Activated T-cell treated with anti-CD3 and anti-CD28 coated beads, Interleukin-2, amount 50 U/mL, for 72 hours (primary cell): ENCODE results near the gene RPS6KA5. TPM values are rescaled to one million over a fixed set of nuclear protein-coding genes. Genes with fewer than 3 reads are reported as not detected.

Experiments used
- ATAC-seq, 2 donors: fragments of 150-1000 bp; cut with Tn5 transposase; replicated peaks in 1 of 2; 2 replicates each; pipeline ENCODE4 v1.10.0; 2021; ENCODE audit warnings: moderate library complexity in 2 of 2, mild to moderate bottlenecking in 1 of 2
- DNase-seq, 2 donors: peaks; one replicate each; pipeline ENCODE4 v3.0.0; 2021 to 2022; ENCODE audit warnings: mixed read lengths in 1 of 2
- H3K27ac Mint-ChIP-seq: one replicate; pipeline ENCODE4 v1.8.0; 2022; ENCODE audit warnings: mild to moderate bottlenecking, moderate library complexity, mixed read lengths
- H3K27me3 Mint-ChIP-seq: one replicate; pipeline ENCODE4 v1.8.0; 2022; ENCODE audit warnings: low read depth, mixed read lengths
- H3K36me3 Mint-ChIP-seq, 2 donors: one replicate each; pipeline ENCODE4 v1.8.0; 2022; ENCODE audit warnings: mixed read lengths in 2 of 2, mild to moderate bottlenecking in 1 of 2; ENCODE audit not compliant: insufficient read depth in 2 of 2
- H3K4me1 Mint-ChIP-seq: one replicate; pipeline ENCODE4 v1.8.0; 2022; ENCODE audit warnings: low read depth, mixed read lengths
- H3K4me3 Mint-ChIP-seq, 2 donors: one replicate each; pipeline ENCODE4 v1.8.0; 2022; ENCODE audit warnings: mild to moderate bottlenecking in 2 of 2, mixed read lengths in 2 of 2, moderate library complexity in 2 of 2
- H3K9me3 Mint-ChIP-seq, 2 donors: one replicate each; pipeline ENCODE4 v1.8.0; 2022; ENCODE audit warnings: mixed read lengths in 2 of 2
- total RNA-seq, 2 donors: library from RNA; stranded (reverse); gene quantifications; one replicate each; pipeline ENCODE4 v1.2.3, GENCODE V29; 2022

Gene RPS6KA5
- total RNA-seq, 2 donors from 2014 or later = 18.5 to 30.3 TPM

DNA sequence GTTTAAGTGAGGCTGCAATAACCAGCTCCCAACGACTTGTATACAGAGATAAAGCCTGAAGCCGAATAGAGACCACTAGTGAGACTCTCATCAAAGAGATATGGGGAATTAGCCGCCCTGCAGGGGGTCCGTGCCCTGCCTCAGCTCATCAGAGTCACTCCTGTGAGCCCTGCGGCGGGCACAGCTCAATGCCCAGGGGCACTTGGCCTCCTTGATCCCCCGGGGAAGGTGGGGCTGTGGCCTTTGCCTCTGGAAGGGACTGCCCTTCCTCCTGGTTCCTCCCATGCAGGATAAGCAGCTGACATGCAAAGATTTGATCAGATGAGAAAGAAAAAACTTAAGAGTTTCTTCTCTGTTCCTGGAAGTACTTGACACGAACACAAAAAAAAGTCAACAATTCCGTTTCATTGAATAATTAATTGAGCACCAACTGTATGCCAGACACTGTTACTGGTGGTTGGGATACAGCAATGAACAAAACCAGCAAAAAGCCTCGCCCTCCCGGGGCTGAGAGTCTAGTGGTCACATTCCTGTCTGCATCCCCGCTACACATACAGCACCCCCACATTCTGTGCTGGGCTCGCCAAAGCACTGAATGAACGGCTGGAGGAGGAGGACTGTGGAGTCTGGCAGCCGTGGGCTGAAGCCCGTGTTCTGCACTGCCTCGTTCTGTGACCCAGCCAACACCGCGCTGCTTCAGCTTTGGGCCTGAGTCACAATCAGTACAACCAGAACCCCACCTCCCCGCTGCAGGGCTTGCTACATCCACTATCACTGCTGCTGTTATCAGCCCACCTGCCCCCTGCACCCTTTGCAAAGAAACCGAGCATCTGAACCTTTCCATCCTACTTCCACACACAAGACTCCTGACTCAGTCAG, 254.5 kb downstream of the RPS6KA5 start:
- no peak for ATAC-seq
- Mint-ChIP-seq H3K9me3 (peaks cover 0 to 2% of the 10 kb centered on the region in 2 donors), H3K27me3 (no peaks in the 10 kb centered on the region), H3K4me1 (peaks cover 8% of the 10 kb centered on the region), H3K27ac (no peak overlapping the region), H3K4me3 (no peak overlapping the region), H3K36me3 (no peaks in the 10 kb centered on the region)
- no peak for DNase-seq

DNA sequence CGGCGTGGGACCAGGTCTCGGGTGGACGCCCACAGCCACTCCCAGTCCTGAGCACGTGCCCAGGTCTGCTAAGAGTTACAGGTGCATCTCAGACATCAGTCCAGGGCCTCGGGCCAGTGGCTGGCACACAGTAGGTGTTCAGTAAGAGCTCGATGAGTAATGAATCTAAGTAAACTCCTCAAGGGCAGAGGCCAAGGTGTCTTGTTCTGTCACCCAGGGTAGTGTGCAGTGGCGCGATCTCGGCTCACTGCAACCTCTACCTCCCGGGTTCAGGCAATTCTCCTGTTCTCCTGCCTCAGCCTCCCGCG, 255.4 kb downstream of the RPS6KA5 start:
- Mint-ChIP-seq H3K4me1 (peaks cover 8% of the 10 kb centered on the region), H3K36me3 (no peaks in the 10 kb centered on the region), H3K27ac (no peak overlapping the region), H3K9me3 (peaks cover 0 to 2% of the 10 kb centered on the region in 2 donors), H3K27me3 (no peaks in the 10 kb centered on the region), H3K4me3 (no peak overlapping the region)
- no peak for DNase-seq
- no peak for ATAC-seq

DNA sequence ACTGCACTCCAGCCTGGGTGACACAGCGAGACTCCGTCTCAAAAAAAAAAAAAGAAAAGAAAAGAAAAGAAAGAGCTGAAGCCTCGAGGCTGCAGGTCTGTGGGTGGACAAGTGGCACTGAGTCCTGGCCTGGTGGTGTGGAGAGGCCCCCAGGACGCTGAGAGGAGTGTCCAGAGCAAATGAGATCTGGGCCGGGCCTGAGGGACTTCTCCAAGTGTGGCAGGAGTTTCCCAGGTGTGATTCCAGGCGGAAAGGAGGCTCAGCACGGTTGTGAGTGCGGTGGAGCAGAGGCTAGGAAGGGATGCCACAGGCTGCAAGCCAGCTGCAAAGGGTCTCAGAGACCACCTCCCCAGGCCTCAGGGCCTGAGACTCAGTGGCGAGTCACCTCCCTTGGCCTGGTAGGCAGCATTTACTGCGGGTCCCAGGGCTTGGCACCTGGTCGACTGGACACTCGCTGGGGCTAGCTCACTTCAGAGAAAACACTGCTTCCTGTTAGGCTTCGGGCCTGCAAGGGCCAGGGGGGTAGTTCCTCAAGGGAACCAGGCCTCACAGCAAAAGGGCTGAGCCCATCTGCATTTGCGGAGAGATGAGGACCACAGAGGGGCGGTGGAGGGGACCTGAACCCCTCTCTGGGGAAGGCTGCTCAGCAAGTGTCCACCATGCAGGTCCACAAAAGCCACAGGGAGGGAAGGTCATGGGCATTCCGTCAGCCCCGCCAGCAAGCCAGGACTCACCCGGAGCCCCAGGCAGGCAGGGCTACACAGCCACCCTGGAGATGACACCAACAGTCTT, 256.0 kb downstream of the RPS6KA5 start:
- ATAC-seq = no peak
- Mint-ChIP-seq H3K36me3 (no peaks in the 10 kb centered on the region), H3K27me3 (no peaks in the 10 kb centered on the region), H3K27ac (no peak overlapping the region), H3K4me3 (no peak overlapping the region), H3K9me3 (peaks cover 0 to 2% of the 10 kb centered on the region in 2 donors), H3K4me1 (peaks cover 8% of the 10 kb centered on the region)
- no peak for DNase-seq

DNA sequence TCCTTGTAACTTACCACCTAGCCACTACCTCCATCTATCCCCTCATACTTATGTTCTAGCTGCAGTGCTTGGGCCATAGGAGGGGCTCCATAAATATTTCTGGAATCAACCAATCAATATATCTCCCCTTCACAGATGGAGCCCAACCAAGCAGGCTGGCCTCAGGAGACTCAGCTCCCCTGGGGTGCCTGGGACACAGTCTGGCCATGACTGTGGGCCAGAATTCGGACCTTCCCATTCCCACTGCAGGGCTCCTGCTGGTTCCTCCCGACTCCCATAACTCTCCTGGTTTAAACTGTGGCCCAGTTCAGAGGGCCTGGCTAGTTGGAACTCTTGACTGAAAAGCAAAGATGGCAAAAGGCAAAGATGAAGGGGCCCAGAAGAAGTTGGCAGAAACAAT, 257.2 kb downstream of the RPS6KA5 start:
- H3K9me3 Mint-ChIP-seq = peaks cover 0 to 2% of the 10 kb centered on the region in 2 donors
- H3K27ac Mint-ChIP-seq = no peak overlapping the region
- ATAC-seq (no peak), DNase-seq (no peak)
- H3K4me3 Mint-ChIP-seq = no peak overlapping the region
- no peaks in the 10 kb centered on the region for H3K27me3 Mint-ChIP-seq
- H3K36me3 Mint-ChIP-seq = no peaks in the 10 kb centered on the region
- peaks cover 8% of the 10 kb centered on the region for H3K4me1 Mint-ChIP-seq

DNA sequence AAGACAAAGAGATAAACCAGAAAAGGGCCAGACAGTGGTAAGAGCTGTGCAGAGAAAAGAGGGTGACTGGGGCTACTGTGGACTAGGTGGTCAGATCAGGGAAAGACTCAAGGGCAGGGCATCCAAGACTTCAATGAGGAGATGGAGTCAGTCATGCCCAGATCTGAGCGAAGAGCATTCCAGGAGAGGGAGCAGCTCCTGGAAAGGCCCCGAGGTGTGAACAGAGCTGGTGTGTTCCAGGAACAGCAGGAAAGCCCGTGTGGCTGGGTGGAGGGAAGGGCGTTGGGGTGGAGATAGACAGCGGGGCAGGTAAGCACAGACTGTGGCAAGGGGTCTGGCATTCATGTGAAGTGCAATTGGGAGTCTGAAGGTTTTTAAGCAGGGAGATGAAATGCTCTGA, 261.0 kb downstream of the RPS6KA5 start:
- Mint-ChIP-seq H3K4me3 (no peak overlapping the region), H3K27ac (no peak overlapping the region), H3K27me3 (no peaks in the 10 kb centered on the region), H3K36me3 (no peaks in the 10 kb centered on the region), H3K9me3 (peaks cover 0 to 2% of the 10 kb centered on the region in 2 donors), H3K4me1 (peaks cover 8% of the 10 kb centered on the region)
- ATAC-seq (no peak), DNase-seq (no peak)

- no peak for ATAC-seq
- Mint-ChIP-seq H3K27ac (no peak overlapping the region), H3K27me3 (no peaks in the 10 kb centered on the region), H3K4me3 (no peak overlapping the region), H3K9me3 (peaks cover 0 to 2% of the 10 kb centered on the region in 2 donors), H3K36me3 (no peaks in the 10 kb centered on the region), H3K4me1 (peaks cover 8% of the 10 kb centered on the region)
- no peak for DNase-seq
Measured at GRCh38 chr14:90797919-90798318, 262.5 kb downstream of the RPS6KA5 start.

Other genes with a start within 250 kb of the RPS6KA5 start
- 10 to 100 TPM in 1 of 2 donors, 1 to 10 TPM in 1; 9.2 to 10.7 TPM for gene TTC7B, start 244.2 kb downstream of the RPS6KA5 start, total RNA-seq
- 10 to 100 TPM; 70.5 to 90.5 TPM for gene DGLUCY, start 53.4 kb upstream of the RPS6KA5 start, total RNA-seq
- 10 to 100 TPM; 18.9 to 19.2 TPM for gene GPR68, start 184.1 kb upstream of the RPS6KA5 start, total RNA-seq